ENCODE results near the gene SHB.

SHB gene

DNA sequence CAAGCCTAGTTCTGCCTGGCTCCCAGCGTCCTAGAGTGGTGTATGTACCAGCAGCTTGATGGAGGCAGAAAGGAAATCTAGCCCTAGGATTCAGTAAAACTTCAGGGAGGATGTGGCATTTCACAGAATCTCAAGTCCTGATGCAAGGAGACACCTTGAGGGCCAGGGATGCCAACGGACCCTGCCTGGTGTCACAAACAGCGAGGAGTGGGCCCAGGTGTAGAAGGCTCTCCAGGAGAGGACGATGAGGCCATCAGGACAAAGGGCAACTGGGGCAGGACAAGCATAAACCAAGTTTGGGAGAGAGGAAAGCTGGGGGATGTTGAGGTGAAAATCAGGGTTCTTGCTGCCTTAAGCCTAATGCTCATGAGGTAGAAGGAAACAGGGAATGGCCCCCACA, 83.0 kb downstream of the SHB start:
- DNase-seq, result no peak

DNA sequence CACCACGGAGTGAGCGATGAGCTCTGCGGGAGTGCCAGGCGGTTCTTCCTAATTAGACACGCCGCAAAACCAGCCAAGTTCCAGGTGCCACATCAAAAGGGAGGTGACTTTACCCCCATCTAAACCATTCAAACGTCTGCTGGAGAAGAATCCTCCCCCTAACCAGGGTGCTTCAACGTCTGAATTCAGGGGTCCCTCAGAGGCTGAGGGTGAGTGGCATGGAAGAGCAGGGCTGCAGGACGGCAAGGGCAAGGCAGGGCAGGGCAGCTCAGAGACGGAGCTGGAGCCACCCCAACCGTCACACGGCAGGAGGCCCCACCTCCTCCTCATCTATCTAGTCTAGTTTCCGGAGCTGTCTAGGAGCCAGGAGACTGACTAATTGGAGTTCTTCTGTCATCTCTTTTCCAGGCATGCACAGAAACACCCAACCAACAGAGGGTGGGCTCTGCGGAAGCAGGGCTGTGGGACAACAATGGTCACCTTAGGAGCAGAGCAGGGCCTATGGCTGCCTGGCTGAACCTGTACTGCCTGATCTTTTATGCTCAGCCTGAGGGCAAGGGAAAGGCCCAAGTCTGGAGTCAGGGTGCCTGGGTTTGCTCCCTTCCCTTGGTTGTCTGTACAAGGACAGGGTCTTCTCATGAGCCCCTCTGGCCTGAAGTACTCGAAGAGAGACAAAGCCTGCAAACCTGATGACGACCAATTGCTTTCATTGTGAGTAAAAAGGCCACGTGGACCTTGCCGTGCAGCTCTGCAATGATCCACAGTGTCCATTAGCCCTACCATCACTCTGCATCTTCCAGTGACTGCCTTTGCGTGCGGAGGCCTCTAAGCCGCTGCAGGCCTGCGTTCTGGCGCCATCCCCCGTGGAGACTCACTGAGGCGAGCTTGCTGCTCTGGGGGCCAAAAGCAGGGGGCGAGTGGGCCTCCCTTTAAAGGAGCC, 84.1 kb downstream of the SHB start:
- DNase-seq, result no peak

GRCh38 chr9:37984278-37984671, 84.8 kb downstream of the SHB start:
- no peak for DNase-seq

DNA sequence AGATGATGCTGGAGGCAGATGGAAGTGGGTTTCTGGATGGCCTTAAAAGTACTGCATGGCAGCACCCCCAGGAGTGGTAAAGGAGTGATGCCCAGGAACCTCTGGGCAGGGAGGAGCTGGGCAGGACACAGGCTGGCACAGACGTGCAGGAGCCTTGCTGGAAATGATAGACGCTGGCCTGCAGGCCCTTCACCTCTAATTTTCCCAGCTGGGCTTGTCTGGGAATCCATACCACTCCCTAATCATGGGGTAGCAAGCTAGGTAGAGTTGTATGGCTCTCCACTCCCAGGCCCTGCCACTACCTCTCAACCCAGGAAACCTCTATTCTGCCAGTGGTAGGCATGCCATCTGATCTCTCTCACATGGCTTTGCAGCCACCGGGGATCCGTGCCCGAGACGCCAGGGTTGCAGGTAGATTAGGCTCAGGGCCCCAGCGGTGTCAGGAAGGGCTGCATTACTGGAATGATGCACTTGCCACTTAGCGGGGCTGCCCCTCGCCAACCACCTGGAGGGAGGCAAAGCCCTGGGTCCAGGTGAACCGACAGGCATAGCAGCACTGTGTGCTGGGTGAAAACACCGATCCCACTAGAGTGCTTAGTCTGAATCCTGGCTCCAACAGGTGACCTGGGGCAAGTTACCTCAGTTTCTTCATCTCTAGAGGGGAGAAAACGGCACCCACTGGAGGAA, 85.5 kb downstream of the SHB start:
- DNase-seq, result no peak

DNA sequence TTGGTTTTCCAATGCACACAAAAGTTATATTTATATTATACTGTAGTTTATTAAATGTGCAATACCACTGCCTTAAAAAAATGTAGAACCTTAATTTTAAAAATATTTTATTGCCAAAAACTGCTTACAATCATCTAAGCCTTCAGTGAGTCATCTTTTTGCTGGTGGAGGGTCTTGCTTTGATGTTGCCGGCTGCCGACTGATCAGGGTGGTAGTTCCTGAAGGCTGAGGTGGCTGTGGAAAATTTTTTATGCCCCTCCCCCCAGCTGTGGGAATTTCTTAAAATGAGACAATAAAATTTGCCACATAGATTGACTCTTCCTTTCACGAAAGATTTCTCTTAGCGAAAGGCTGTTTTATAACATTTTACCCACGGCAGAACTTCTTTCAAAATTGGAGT, 89.2 kb downstream of the SHB start:
- no peak for DNase-seq

GRCh38 chr9:37978983-37979382, 90.0 kb downstream of the SHB start:
- DNase-seq, result peak in 1 of 2 experiments; percentile 19

- no peak for DNase-seq
Observed at GRCh38 chr9:37978481-37978864, 90.6 kb downstream of the SHB start.

DNA sequence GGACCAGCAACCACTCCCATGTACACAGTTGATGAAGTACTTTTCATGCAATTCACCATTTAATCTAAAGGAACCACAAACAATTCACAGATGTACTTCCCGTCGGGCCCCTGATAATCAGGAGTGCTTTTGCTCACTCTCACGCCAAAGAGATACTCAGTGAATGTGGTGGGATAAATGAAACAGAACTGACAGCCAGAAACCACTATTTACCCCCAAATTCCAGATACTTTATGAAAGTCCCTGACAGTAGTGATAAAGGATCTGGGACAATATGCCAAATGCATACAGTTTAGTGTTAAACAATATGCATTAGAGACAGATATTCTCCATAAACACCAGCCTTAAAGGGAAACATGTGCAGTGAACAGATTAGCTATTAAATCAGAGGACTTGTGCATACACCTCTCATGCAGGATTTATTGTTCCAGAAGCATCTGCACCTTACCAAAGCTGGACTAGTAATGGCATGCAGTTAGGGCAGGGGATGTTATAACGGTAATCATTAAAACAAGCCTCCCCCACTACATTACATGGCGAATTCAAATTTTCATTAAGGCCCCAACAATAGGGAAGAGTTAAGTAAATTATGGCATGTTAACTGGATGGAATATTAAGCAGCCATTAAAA, 91.1 kb downstream of the SHB start:
- no peak for DNase-seq

- DNase-seq, result no peak
Observed at GRCh38 chr9:37976714-37977477, 92.1 kb downstream of the SHB start.

- no peak for DNase-seq
Observed at GRCh38 chr9:37975639-37976038, 93.4 kb downstream of the SHB start.

DNA sequence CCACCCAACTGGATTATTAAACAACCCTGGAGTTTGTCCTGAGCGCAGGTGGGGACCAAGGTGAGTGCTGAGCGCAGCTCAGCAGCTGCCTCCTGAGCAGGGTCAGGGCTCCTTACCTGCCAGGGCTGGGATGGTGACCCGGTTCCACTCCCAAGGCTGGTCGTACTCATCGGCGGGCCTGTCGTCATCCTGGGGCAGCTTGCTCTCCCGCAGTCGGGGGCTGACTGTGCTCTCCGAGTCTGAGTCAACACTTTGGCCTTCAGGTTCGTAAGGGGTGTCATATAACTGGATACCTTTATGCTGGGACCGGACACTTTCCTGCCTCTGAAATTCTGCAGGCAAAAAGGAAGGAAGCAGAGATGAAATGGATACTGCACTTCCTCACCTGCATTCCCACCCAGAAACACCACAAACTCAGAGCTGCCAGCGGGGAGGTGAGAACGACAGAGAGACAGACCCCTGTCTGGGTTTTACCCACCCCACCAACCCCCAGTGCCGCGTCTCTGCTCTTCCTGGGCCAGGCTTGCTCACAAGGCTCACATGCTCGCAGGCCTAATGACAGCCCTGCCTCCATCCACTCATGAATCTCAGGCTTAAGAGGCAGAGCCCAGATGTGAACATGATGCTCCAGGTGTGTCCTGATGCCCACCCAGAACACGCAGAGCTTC, 94.4 kb downstream of the SHB start:
- DNase-seq, result no peak

- DNase-seq, result peak in 1 of 2 experiments; percentile 6
Observed at GRCh38 chr9:37972351-37972848, 96.6 kb downstream of the SHB start.

- no peak for DNase-seq
Observed at GRCh38 chr9:37971691-37972090, 97.3 kb downstream of the SHB start.

DNA sequence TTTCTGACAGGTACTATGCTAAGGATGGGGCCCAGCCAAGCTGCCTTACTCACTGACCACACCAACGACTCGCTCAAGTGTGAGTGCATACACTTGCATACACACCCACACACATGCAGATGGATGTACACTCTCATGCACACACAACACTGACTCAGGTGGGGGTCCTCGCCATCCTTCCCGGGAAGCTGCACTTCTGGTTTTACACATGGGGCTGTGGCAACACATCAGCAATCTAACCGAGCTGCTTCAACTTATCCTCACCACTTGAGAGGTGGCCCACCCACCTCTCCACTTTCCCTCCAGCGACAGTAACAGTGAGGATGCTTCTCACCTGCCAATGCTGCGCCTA, 97.9 kb downstream of the SHB start:
- DNase-seq, result no peak

DNA sequence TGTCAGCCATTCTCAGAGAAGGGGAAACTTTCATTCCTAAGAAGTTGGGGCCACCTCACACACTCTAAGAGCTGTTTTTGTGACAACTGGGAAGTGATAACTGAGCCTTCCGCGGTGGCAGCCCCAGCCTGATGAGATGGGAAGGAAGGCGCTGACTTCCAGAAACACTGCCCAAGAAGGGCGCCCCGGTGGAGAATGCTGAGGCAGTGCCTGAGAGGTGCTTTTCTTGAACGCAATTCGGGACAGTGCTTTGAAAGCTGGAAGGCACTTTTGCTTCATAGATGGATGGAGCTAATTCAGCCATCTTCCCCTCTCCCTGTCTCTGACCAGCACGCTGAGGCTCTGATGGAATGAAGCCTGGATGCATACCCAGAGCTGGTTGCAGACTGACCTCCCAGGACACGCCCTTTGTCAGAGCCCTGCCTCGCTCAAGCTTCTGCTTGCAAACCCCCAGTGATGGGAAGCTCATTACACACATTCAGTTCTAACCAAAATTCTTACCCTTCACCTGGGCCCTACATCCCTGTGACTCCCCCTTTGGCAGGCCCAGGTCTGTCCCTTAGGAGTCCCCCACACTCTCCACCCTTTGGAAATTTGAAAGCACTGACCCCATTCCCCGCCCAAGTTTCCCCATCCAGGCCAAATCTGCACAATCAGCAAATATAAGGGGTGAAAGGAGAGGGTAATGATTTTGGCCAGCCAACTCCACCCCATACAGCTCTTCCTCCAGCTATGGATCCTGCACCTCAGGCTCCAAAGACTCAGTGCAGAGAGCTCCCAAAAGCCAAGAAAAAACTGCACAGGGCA, 98.5 kb downstream of the SHB start:
- DNase-seq, result no peak

GRCh38 chr9:37969558-37970300, 99.3 kb downstream of the SHB start:
- no peak for DNase-seq

DNA sequence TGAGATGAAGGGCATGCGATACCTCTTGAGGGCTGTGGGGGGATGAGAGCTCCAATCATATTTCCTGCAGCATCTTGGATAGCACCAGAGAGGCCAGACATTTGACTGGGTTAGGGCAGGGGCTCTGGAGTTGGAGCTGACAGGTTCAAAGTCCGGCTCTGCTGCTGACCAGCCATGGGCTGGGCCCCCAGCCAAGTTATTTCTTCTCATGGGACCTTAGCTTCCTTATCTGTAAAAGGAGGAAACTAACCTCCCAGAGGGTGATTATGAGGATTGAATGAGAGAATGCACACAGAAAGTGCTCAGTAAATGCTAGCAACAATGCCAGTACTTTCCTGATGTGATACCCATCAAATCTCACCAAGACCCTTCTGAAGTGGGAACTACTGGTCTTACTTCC, 99.9 kb downstream of the SHB start:
- DNase-seq, result no peak

- DNase-seq, result no peak
Observed at GRCh38 chr9:37968228-37968701, 100.8 kb downstream of the SHB start.

GRCh38 chr9:37967761-37968080, 101.3 kb downstream of the SHB start:
- DNase-seq, result no peak

- DNase-seq, result no peak
Observed at GRCh38 chr9:37967014-37967760, 101.8 kb downstream of the SHB start.

Data from NCI-H524 (cell line).